ENCODE results near the gene MAD1L1.
A peak's percentile ranks its signal among the peaks of the same experiment; 100 is the strongest.

MAD1L1 gene

DNA sequence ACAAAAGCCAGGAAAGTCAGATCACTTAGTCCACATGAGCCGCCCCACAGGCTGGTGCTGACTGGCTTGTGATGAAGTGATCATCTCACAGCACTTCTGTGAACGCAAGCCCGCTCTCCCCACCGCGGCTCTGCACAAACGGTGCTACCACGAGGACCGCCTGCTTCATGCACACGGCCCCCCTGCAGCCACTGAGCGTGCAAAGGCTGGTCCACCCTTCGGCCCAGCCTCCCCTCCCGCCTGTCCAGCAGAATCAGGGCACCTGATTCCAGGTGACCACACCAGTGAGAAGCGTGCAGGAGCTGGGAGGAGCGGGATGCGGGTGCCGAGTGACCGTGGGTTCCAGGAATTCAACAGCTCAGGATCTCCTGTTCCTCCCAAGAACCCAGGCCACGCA, 32.2 kb downstream of the MAD1L1 start:
- no peak for DNase-seq (ENCODE audit: low spot score)

DNA sequence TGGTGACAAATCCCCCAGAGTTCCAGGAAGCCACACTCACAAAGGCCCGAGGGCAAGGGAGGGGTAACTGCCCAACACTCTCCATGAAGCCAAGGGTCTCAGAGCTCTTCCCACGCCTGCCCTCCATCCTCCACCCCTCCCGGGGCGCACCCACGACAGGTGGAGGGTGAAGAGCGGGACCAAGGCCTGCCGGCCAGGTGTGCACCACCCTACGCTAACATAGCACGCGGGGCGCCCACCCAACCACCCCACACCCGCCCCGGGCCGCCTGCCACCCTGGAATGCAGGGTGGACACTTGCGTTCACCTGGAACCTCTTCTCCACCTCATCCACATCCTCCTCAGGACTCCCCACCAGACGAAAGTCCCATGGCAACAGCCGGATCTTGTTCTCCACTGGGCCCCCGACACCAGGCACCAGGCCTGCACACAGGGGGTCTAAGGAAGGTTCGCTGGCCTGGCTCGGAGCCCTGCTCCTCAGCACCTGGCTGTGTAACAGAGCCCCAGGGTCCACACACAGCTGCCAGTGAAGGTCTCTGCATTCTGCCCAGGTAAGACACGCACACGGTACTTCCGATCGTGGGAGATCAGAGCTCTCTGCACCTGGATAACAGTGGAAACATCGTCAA, 32.7 kb downstream of the MAD1L1 start:
- DNase-seq (ENCODE audit: low spot score), result no peak

DNA sequence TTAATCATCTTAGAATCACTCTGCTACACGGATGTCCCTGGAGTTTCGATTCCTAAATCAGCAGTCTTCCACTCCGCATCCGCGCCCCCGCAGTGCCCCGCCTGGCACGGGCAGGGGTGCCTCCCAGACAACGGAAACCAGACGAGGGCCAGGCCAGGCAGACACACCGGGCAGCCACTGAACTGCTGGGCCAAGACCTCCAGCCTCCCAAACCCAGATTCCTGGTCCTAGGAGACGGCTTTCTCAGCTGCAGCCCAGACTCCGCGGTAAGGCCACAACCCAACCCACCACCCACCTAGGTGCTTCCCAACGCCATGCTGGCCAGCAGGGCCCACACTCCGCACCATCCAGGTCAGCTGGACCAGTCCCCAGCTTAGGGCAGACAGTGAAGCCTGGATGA, 33.2 kb downstream of the MAD1L1 start:
- no peak for DNase-seq (ENCODE audit: low spot score)

DNA sequence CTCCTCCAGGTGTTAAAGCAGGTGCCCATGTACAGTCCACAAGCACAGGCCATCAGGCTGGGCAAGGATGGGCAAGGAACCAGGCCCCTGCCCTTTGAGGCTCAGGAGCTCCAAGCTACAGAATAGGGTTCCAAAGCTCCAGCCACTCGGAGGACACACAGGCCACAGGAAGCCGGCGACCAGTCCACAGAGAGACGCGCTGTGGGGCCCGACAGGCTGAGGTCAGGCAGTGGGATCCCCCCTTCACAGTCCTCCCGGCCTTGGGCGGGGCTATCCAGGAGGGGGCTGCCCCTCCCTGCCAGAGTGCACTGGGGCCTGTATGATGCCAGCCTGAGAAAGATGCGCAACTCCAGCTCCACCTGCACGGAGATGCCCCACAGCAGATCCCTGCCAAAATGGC, 34.0 kb downstream of the MAD1L1 start:
- no peak for DNase-seq (ENCODE audit: low spot score)

DNA sequence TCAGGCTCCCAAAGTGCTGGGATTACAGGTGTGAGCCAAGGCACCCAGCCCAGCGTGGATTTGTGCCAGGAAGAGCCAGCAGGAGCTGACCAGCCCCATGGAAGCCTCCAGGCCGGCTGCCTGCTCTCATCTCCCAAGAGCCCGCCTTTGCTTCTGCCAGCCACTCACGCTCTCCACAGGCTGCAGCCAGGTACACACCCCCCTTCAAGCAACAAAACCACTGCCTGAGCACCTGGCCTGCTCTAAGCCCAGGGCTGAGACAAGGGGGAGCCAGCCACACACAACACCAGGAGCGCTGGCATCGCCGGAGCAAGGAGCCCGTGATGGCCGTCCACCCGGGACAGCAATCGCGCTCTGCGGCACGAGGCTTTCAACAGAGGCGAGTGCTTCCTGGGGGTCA, 34.5 kb downstream of the MAD1L1 start:
- DNase-seq (ENCODE audit: low spot score), result no peak

DNA sequence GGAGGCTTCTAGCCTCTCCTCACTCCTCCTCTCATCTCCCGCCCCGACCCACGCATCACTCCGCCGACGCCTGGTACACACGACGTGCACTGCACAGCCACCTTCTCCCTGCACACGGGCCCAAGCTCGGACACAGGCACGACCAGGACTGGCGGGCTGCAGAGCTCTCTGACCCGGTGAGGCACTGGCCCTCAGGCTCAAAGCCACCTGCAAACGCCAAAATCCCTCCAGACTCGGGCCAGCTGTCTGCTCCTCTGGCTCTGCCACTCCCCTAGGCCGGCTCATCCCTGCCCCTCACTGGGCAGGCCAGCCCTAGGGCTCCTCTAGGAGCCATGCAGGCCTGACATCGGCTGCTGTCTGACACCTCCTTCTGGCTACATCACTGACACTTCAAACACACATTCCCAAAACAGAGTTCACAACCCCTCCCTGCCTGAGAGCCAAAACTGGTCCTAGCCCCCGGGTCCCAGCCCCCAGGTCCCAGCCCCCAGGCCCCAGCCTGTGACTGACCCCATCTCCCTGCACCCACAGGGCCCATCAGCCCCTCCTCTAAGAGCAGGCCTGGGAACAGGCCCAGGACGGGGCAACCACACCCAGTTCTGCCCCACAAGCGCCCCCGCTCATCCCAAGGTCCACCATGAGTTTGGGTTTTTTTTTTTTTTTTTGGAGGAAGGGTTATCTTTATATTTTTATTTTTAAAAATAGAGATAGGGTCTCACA, 35.1 kb downstream of the MAD1L1 start:
- no peak for DNase-seq (ENCODE audit: low spot score)

DNA sequence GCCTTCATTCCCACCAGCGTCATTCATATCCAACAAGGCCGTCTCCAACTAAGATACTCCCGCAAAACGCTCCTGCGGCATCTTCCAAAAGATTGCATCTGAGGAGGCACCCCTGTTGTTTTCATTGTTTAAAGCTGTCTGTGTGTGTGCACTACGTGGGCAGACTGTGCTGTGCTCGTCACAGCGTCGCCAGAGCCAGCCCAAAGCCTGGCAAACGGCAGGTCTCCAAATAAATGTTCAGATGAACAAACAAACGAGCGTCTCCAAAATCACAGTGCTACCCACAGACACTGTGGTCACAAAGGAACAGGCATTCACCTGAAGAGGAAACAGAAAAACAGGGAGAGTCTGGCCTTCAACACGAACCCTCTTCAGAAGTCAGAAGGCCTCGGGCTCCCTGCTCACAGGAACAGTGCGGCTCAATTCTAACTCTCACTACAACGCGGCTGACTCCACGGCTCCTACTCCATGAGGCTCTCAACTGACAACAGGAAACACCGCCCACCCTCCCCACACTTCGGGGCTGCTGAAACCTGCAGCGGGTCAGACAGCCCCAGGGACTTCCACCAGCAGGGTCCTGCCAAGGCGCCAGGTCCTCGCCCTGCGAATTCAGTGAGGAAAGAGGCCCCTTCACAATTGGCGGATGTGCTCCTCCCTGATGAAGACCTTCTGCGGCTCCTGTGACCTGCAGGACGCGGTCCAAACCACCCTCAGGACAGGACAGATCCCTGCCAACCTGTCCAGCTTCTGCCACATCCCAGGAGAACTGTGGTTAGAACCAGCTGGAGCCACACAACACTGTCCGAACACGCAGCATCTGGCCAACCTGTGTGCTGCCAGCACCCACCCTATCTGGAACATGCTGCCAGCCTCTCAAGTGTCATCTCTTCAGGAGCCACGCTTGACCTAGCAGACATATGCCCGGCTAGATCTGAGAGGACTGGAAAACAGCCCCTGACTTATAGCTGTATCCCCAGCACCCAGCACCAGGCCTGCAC, 36.1 kb downstream of the MAD1L1 start:
- DNase-seq (ENCODE audit: low spot score), result no peak

DNA sequence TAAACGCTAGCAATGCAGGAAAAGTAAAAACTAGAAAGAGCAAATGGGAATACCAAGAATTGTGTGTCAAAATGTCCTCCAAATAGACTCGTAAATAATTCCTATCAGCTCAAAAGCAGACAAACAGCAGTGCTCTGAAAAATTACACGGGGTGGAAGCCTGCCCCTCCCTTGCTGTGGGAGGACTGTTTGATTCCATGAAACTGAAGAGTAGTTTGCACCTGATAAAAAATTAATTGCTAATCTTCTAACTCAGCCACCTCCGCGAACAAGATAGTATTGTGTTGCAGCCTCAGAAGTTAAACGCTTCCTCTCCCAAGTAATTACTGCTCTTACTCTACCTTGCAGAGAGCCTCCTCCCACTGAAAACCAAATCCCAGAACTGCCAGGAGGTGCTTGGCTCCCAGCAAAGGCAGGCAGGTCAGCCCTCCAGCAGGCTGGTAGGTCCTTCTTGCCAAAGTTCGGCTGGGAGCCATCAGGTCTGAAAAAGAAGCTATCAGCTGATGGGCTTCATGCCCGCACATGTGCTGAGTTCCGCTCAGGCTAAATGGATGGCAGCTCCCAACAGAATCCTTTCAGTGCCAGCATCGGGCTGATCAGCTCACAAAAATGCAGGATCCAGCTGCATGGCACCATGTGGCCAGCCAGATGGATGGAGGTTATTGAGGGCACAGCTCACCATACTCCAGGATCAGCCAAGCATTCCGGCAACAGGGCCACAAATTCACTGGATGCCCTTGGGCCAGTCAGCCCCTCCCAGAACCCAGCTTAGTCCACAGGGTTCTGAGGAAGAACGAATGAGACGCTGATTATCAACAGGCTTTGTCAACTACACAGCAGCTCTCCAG, 37.1 kb downstream of the MAD1L1 start:
- DNase-seq (ENCODE audit: low spot score), result peak; percentile 70

DNA sequence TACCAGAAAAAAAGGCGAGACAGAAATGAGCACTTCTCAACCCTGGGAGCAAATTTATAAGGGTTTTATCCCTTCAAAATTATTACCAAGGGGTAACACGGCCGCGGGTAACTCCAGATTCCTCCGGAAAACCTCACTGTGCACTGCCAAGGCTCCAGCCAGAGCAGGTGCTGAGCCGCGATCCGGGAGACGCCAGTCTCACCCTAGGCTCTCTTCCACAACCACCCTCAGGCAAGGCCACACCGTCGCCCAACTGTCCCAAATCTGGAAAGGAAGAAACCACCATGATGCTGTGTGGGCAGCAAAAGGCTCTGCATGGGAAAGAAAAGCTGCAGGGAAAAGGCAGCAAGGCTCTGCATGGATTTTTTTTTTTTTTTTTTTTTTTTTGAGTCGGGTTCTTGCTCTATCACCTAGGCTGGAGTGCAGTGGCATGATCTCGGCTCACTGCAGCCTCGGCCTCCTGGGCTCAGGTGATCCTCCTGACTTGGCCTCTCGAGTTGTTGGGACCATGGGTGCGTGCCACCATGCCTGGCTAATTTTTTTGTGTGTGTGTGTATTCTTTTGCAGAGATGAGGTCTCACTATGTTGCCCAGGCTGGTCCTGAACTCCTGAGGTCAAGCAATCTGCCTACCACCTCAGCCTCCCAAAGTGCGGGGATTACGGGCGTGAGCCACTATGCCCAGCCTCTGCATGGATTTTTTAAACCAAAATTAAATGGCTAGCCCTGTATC, 39.0 kb downstream of the MAD1L1 start:
- DNase-seq (ENCODE audit: low spot score), result no peak

DNA sequence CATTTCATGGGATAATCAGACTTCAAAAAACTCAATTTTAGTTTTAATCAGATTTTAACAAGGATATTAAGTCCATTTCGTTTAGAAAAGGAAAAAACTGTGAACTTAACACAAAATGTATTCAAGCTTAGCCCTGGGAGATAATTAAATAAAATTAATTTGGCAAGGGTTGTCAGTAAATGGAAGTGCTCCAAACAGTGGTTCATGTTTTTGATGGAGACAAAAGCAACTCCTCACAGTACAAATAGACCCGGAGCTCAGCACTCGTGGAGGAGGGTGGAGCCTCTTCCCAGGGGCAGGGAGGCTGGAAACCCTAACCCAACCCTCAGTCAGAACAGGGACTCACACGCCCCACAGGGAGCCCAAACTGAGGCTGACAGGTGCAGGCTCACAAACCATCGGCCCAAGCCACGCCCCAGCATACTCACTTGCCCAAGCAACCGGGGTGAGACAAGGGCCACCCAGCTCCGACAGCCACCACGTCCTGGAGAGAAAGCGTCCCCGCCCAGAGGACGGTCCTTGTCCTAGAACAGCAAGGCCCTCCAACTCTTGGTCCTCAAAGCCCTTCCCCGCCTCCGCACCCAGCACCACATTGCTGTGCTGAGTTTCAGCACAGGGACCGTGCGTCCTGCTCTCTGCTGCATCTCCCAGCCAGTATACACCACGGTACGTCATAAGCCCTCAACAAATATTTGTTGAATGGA, 39.8 kb downstream of the MAD1L1 start:
- no peak for DNase-seq (ENCODE audit: low spot score)

DNA sequence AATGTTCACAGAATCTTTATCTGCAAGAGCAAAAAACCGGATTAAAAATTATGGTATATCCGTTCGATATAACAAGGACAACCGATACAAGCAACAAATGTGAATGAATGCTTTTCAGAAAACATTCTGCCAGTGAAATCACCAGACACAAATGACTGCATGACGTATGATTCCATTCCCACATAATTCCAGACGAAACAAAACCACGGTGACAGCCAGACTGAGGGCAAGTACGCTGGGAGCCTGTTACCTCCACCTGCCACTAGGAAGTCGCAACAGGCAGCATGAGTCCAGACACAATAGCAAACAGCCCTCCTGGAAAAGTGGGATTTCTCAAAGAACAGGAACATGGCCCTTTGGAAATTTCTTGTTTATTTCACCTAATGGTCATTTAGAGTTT, 41.7 kb downstream of the MAD1L1 start:
- DNase-seq (ENCODE audit: low spot score), result no peak

DNA sequence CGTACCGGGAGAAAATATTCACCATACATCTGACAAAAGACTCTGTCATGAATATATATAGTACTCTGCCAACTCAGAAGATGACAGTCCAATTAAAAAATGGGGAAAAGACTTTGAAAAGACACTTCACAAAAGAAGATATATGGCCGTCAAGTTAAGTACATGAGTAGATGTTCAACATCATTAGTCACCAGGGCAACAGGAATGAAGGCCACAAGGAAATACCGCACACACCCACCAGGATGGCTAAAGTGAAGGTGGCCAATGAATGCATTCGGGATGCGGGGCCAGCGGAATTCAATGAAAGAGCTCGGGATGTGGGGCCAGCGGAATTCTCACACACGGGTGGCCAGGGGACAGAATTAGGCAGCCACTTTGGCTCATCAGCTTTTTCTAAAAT, 42.2 kb downstream of the MAD1L1 start:
- DNase-seq (ENCODE audit: low spot score), result no peak

DNA sequence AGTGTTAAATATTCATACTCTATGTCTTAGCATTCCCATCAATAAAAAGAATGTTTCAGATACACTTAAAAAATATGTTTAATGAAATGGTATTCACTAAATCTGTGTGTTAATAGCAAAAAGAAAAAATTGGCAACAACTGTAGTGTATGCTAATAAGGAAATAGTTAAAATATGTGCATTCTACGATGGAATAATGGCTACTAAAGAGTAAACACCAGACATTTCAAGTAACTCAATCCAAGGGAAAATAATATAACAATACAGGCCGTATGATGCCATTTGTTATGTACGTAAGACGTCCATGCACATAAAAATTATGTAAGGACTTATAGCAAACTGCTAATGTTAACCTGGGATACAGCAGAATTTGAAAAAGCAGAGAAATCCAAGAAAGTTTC, 46.6 kb downstream of the MAD1L1 start:
- no peak for DNase-seq (ENCODE audit: low spot score)

DNA sequence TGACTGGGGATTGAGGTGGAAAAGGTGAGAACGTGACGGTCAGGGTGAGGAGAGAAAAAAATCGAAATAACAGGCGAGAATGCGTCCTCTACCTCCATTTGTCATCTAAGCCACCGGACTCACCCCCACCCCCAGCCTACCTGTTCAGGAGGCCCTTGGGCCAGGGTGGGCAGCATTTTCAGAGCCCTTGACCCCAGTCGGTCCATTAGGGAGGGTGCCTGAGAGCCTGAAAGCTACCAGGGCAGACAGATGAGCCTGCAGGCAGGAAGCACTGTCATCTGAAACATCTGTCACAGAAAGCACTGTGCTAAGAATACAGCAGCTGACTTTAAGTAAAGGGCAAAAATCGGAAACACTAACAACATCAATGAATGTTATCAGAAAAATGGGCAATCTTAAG, 47.0 kb downstream of the MAD1L1 start:
- no peak for DNase-seq (ENCODE audit: low spot score)

DNA sequence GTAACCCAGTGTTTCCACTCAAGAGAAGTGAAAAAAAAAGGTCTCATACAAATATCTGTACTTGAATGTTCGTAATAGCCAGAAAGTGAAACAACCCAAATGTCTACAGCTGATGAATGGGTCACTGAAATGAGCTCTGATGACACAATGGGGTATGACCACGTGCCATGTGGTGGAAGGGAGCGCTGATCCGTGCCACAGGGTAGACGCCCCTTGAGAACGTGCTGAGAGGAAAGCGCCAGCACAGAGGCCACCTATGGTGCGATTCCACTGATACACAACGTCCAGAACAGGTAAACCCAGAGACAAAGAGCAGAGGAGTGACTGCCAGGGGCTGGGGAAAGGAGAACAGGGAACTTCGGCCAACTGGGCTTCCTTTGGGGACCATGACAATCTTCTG, 50.3 kb downstream of the MAD1L1 start:
- DNase-seq (ENCODE audit: low spot score), result no peak

DNA sequence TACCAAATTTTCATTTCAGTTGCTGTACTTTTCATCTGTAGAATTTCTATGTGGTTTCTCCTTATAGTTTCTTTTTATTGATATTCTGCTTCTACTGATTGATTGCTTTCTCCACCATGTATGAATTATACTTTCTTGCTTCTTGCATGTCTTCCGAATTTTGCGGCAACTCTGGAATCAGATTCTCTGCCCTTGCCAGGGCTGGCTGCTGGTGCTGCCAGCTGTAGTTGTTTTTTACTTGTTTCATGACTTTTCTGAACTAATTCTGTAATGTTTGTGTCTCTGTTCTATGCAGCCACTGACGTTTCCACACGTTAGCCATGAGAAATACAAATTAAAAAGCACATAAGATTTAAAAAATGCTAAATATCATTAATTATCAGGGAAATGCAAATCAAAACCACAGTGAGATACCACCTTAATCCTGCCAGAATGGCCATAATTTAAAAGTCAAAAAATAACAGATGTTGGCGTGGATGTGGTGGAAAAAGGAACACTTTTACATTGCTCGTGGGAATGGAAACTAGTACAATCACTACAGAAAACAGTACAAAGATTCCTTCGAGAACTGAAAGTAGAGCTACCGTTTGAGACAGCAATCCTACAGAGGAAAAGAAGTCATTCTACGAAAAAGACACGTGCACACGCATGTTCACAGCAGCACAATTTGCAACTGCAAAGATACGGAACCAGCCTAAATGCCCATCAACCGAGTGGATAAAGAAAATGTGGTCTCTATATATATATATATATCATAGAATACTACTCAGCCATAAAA, 51.5 kb downstream of the MAD1L1 start:
- DNase-seq (ENCODE audit: low spot score), result no peak

DNA sequence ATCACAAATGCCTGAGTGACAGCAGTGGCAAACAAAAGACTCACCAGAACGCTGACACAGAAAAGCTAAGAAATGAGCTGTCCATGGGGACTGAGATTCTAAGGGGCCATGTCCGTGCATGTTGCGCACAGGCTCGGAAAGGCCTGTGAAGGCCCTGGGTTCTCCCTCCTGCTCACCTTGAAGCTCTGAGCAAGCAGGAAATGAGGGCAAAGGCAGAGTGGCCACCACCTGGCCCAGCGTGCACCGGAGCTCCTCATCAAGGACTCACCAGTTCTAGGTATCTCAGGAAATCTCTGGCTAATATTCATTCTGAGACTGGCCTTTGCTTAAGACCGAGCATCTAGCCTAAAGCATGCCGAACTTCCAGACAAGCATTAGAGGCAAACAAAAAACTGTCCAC, 52.7 kb downstream of the MAD1L1 start:
- no peak for DNase-seq (ENCODE audit: low spot score)

DNA sequence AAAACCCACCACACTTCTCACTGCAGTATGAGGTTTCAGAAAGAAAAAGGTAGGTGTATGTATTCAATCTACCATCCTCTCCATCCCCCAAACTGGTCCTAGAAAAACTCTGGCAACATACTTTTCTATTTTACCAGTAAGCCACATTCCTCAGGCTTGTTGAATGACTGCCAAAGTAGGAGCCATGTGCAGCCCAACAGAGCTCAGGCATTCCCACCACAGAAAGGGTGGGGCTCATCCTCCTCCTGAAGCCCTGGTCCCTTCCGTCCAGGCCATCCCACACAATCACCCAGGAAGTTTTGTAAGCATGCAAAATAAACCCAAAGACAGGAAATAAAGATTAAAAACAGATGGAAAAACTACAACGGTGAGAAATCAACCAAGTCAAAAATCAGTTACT, 57.2 kb downstream of the MAD1L1 start:
- no peak for DNase-seq (ENCODE audit: low spot score)

DNA sequence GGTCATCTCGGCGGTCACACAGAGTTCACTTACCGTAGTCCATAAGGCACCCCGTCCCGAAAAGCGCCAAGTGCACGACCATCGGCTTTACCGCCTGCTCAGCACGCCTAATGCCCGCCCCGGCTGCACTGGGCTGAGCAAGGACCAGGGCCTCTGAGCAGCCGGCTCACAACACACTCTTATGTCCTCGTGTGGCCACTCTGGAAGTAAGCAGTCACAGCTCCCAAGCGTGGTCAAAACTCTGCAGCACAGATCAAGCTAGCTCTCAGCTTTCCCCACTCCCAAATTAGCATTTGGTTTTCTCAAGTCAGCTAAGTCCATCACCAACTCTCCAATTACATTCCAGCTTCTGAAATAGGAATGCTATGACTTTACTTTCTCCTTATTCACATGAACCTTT, 57.7 kb downstream of the MAD1L1 start:
- DNase-seq (ENCODE audit: low spot score), result no peak

All from left forelimb (tissue), 1 donor.